Middle frontal gyrus (tissue), 1 donor: ENCODE results near the gene SPOP.
"Not testable (repeated sequence)": the region's sequence is repeated elsewhere in the genome, so short reads cannot be mapped to it uniquely, and the experiment has no call there.

Experiments used
- DNase-seq: peaks from one replicate; pipeline ENCODE4 v3.0.0-alpha.2; 2015; ENCODE audit warnings: low spot score; ENCODE audit errors: extremely low spot score

SPOP gene

DNA sequence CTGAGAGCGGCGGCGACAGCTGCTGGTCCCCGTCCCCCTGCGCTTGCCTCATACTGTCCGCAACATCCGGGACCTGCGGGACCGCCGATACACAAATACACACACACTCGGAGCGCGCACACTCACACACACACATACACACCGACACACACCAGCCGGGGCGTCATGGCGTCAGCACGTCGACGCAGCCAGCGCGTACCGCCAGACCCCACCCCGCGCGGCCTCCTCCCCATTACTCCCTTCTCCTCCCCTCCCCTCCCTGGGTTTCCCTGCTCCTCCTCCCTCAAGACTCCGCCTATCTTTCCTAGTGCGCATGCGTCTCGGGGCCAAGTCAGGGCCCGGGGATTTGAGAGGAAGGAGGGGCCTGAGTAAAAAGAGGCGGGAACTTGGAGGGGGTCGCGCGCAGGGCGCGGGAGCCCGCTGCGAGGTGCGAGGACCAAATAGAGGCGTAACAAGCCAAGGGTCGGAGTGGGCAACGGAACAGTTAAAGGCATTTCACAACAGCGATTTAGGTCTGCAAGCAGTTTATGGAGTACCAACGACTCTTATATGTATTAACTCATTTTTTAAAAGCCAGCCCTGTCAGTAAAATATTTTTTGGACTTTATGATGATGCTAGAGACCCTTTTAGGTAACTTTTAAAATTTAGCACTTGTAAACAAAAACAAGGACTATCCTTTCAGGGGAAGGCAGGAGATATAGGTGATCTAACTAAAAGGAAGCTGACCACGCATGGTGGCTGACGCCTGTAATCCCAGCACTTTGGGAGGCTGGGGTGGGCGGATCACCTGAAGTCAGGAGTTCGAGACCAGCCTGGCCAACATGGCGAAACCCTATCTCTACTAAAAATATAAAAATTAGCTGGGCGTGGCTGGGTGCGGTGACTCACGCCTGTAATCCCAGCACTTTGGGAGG, at the start of gene SPOP:
Gene SPOP (minus strand): TSS at position 165 of the 915 bp plus-strand sequence. CDS start 55,287 bp downstream, outside the sequence.
- peak; percentile 95 for DNase-seq

DNA sequence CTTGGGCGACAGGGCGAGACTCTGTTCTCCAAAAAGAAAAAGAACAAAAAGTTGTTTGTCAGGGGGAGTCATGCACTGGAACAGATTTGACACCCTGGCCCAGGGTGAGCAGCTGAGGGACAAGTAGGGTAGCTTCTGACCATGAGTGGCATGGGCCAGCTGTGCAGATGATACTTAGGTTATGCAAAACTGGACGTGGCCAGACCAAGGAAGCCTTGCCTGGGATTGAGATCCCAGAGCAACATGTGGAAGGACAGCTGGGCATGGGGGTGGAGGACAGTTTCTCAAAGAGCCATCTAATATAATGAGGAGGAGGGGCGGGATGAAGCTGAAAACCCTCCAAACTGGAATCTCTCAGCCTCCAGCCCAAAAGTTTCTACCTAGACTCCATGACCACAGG, 49.5 kb upstream of the SPOP start:
- no peak for DNase-seq

DNA sequence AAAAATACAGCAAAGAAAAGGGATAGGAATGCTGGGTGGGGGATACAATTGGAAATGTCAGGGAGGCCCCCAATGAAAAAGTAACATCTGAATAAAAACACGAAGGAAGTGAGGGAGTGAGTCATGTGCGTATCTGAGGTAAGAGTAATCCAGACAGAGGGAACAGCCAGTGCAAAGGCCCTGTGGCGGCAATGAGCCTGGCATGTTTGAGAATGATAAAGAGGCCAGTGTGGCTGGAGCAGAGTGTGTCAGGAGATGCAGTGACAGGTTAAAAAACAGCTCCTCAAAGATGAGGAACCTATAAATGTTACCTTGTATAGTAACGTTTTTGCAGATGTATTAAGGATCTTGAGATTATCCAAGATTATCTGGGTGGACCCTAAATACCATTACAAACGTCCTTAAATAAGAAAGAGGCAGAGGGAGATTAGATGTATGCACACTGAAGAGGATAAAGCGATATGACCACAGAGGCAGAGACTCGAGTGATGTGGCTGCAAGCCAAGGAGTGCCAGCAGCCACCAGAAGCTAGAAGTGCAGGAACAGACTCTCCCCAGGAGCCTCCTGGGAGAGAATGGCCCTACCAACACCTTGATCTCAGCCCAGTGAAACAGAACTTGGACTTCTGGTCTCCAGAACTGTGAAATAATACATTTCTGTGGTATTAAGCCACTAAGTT, 47.7 kb upstream of the SPOP start:
- DNase-seq: no peak

DNA sequence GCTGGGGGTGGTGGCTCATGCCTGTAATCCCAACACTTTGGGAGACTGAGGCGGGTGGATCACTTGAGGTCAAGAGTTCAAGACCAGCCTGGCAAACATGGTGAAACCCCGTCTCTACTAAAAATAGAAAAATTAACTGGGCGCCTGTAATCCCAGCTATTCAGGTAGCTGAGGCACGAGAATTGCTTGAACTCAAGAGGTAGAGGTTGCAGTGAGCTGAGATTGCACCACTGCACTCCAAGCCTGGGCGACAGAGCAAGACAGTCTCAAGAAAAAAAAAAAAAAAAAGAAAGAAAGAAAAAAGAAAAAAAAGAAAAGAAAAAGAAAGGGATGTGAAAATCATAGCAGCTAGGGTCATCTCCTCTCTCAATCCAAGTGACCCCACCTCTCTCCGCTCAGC, 46.7 kb upstream of the SPOP start:
- DNase-seq: not testable (repeated sequence)

DNA sequence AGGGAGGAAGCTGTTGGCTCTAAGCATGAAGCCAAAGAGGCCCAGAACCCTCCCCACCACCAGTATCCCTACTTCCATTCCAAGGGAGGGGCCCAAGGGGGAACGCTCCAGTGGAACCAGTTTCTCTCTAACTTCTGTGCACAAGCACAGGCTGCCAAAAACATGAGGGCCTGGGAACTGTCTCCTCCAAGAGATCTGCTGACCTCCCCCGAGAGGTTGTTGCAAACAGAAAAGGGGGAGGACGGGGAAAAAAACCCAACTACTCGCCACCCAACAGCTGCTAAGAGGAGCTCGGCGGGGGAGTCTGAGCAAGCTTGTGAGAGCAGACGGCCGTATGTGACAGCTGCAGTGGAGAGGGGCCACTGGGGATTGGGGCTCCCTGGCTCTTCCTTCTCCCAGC, 45.5 kb upstream of the SPOP start:
- no peak for DNase-seq

DNA sequence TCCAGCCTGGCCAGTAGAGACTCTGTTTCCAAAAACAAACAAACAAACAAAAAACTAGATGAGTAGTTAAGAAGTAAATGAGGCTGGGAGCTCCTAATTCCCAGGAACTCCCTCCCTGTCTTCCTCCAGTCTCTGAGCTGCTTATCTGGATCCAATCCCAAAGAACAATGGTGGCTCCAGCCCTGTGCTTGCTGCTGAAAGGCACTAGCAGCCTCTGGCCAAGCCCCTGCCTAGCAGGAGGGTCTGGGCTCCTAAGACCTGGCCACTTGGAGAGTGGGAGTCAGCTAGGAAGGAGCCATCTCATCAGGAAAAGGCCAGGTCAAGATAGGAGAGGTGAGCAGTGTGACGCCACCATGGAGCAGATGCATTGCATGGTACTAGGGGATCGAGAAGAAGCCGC, 44.2 kb upstream of the SPOP start:
- DNase-seq: no peak

DNA sequence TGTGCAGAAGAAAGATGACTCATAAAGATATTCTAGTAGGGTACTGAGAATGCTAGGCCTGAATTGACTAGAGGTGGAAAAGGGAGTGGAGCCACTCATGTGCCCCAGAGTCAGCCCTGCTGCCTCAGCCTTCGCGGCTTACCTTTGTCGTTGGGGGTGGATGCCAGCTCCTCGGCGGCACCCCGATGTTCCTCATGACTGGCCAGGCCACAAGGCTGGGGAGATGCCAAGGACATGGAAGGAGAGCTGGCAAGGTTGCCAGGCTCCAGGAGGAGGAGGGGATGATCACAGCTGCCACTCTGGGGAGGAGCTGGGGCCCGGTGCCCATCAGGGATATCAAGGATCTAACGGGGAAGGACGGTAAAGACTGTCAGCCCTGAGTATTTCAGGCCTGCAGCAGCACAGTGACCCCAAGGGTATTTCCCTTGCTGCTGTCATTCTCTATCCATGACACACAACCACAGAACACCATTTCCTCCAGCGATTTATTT, 39.5 kb upstream of the SPOP start:
- DNase-seq: no peak

DNA sequence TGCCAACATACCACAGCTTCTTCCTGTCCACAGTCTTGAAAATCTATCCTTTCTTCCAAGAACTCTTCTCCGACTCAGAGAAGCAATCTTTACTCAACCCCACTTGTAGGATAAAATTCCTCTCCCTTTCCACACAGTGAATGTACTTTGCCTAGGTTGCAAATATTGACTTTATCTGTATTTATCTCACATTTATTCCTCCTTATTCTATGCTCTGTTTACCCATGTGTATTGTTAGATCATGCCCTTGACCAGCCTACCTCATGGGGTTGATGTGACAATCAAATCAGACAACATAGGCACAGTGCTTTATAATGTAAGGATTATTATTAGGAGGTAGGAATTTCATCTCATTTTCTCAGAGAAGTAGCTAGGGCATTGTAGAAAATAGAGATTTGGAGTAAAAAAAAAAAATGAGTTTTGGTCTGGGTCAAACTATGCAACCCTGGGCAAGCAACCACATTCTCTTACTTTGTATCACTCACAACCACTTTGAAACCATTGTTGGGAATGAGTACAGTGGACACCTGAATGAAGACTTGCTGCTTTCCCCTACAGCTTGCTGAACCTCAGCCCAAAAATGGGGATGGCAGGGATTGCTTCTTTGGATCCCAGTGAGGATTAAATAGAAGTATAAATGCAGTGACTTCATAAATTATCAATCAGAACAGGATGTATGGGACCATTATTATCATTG, 38.9 kb upstream of the SPOP start:
- DNase-seq: no peak

DNA sequence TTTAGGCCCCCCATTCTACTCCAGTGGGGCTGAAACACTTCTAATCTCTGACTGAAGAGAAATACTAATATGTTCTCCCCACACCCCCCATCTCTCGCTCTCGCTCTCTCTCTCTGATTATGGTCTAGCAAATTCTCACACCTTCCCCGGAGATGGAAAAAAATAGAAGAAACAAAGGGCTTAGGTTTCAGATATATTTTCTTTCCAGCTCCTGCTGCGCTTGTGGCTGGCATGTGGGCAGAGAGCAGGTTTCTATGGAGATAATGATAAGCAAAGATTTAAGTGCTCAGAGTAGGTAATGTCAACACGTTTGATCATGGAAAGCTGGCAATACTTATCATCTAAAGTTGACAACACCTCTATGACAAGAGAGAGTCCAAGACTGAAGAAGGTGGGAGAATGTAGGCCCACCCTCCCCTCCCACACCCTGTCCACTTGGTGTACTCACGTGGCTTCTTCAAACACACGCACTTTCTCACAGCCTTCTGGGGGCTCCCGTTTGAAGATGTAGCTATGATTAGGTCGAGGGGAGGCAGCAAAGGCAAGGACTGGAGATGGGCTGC, 37.9 kb upstream of the SPOP start:
- DNase-seq: peak; percentile 18

DNA sequence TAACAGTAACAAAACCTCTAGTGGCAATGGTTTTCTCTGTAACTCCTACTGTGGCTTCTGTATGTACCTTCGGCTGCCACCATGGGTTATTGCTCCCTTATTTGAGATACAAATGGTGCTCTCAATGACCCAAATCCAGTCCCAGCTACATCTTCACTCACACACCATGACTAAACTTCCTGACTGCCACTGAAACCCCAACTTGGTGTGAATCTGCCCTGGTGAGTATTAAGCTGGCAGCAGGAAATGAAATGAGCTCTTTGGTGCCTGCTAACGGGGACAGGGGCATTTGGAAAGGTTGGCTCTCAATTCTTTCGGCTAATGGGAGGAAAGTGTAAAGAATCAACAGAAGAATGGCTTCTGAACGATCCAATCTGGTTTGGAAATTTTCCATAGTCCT, 37.3 kb upstream of the SPOP start:
- no peak for DNase-seq

DNA sequence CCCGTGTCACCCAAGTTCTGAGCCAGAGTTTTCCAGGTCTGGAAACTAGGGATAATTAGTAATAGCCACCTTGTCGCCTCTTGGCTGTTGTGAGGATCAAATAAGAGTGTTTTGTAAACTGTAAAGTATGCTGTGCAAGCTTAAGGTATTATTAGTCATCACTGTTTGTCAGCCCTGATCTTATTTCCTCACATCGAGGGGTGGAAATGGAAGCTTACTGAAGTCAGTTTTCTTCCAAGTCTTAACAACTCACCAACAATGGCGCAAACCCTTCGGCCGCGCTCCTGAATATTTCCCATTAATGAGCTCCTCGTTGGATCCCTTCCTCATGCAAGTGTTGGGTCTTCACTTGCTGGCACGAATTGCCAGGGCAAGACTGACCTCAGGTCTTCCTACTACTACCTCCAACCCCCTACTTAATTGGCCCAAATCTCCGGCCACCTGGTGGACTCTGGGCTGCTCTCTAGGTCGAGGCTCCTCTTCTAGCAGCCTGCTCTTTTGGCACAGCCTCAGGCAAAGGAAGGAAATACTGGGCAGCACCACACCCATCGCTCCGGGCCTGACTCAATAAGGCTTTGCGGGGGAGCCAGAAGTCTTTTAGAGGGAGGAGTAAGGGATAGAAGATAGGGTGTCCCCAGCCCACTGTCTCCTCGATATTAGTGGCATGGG, 30.8 kb upstream of the SPOP start:
- DNase-seq: no peak

DNA sequence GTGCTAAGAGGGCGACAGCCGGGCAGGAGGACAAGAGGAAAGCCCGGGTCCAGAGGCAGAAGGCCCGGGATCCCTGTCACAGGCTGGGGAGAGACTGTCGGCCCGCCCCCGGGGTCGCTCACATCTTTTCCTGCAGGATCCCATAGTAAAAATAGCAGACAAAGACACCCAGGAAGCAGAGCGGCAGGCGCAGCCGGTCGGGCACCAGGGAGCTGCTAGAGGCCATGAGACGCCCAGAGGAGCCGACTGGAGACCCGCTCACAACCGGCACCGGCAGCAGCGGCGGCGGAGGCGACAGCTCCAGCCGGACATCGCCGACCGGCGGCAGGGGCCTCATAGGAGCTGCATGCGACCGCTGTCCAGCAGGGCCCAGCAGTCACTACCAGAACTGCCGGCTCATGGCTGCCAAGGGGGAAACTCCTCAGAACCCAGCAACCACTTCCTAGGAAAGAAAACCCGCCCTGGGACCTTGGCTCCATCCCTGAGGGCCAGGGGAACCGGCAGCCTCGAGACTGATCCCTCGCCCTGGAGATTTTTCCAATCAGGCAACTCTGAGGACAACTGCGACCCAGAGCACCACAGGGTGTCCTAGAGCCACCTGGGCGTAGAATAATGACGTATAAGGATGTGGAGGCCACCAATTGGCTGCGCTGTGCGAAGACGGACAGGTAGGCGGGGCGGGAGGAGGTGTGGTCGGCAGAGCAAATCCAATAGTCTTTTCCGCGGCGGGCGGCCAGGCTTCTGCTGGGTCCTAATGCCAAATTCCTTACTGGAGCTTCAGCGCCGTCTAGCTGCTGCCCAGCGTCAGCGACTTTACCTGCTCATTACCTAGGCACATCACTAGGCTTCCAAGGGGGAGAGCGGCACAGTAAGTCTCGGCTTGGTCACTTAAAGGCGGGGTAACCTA, 30.0 kb upstream of the SPOP start, which contains the start of gene SLC35B1:
Gene SLC35B1 (minus strand): TSS at position 357 of the 907 bp plus-strand sequence. CDS start 131 bp downstream, at position 226.
- DNase-seq: peak; percentile 94

DNA sequence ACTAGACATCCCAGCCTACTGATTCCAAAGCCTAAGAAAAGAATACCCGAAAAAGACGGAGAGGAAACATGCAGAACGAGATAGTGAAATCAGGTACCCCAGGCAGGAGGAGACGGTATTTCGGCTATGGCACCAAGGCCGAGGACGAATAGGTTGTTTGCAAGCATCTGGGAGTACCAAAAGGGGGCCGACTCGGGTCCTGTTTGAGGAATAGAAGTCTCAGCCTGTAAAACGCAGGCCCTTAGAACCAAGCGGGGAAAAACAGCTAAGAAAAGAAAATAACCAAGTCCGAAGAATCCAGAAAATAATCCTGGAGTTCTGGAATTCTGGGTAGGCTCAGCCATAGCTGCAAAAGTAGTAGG, 29.3 kb upstream of the SPOP start:
- no peak for DNase-seq

DNA sequence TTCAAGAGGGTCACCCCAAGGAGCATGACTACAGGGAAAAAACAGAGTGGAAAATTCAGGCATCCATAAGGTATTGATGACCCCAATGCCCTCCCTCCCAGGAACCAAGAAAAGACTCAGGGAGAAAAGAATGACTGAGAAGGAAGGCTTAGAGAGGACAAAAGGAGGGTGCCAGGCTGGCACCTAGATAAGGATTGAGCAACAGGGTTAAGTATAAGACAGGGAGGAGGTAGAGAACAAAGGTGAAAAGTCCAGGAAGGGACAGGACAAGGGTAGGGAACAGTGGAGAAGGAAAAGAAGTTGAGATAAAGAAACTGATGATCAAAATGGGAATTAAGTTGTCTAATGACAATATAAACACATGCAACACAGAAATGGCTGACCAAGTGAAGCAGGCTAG, 27.4 kb upstream of the SPOP start:
- no peak for DNase-seq

DNA sequence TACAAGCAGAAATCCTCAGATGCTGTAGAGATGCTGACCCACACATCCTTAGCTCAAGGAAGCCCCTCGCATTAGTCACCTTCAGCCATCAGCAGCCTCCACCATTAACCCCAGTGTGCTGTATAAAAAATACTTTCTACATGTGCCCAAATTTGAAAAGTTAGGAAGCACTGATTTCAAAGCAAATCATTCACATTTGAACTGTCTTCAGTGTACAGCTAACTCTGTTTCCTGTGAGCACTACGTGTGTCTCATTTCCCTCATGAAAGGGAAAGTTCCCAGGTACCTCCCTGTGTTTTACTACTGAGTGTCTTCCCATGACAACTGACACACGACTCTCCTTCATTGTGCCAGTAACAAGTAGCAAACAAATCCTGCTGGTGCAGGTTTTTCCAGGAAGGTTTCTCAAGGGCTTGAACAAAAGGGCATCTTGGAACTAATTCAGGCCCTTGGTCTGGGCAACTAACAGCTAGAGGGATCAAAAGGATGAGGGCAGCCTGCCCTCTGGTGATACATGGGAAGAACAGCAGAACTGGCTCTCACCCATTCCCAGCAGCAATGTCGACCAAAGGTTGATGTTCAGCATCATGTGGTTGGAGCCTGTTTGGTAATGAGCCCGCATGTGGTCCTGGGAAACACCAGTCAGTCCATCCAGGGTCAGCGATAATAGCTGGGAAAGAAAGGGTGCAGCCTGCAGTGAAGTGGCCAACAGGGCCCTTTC, 25.8 kb upstream of the SPOP start:
- no peak for DNase-seq

DNA sequence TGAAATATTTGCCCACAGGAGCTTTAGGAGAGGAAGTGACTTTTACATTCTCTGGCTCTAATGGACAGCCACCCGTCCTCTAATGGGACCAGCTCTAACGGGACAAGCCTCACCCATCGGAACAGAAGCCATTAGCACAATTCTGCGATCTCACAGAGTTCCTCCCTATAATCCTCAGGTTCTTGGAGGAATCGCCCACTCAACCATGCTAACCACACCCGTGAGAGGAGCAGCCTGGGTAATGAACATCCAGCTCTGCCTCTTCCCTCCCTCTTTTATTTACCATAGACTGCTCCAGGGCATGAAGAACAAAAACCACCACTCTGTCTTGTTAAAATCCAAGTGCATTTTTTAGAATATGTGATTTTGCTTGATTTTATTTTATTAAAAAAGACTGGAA, 23.1 kb upstream of the SPOP start:
- no peak for DNase-seq

DNA sequence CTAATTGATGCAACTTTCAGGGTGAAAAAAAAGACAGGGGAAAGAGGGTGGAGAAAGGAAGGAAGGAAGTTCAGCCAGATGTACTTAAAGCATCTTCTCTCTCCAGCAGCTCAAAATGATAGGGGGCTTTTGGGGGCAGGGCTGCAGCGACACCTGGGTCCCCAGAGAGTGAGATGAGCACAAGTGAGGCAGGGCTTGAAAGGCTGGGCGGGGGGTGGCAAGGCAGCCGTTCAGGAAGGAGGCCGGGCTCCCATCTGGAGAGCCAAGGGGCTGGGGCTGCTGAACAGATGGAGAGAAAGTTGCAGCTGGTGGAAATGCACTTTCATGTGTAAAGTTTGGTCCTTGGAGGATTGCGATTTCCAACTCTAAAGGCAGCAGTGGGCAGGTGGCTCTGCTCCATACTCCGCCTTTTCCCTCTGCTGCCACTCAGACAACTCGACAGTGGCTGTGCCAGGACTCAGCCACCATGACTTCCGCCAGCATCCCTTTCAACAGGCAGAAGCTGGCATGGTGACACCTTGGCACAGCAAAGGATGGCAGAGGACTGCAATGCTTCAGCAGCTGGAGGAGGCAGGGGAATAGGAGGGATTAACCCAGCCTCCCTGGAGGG, 22.2 kb upstream of the SPOP start:
- DNase-seq: no peak

DNA sequence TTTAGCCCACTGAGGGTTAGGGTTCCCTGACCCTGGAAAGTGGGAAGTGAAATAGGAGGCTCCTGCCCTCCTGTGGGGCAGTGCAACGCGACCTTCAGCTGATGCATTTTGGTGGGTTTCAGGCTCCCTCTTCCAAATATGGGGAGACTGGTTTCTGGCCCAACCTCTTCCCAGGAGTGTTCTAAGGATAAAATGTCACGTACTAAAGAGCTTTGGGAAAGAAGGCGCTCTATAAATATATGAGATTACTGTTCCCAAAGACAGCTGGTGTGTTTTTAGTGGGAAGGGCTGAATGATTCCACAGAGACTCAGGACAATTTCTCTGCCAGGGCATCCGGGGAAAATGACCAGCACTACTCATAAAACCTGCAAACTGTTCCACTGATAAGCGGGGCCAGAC, 20.1 kb upstream of the SPOP start:
- no peak for DNase-seq

DNA sequence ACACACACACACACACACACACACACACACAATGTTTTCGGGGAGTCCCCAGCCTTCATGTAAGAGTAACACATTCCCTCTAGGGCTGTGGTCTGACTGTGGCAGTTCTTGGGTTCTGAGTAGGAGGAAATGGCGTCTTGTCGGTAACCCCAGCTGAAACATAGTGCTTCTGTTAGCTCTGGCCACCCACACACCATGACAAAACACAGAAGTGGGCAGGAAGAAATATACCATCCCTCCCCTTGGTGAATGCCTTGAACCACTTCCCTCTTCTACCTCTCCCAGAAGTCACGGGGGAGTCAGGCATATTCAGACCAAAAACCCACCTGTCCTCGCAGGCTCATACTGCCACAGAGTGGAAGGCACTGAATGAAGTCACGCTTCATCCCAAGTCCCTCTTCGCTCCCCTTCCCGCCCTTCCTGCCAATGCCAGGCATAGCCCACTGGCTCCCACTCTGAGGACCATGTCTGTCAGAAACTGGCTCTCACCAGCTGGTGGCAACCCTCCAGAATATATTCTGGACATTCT, 18.4 kb upstream of the SPOP start:
- peak; percentile 8 for DNase-seq
